ENCODE measurements around the gene SHISA4.
A peak's percentile ranks its signal among the peaks of the same experiment; 100 is the strongest.
"Not testable (repeated sequence)": the region's sequence is repeated elsewhere in the genome, so short reads cannot be mapped to it uniquely, and the experiment has no call there.

SHISA4 gene

GRCh38 chr1:201888282-201889089 is at the start of gene SHISA4:
TSS of gene SHISA4 (plus strand) at chr1:201888898. CDS start at chr1:201888995, 97 bp downstream.
- peak; percentile 26 for DNase-seq (ENCODE audit: low read depth)

GRCh38 chr1:201839089-201839488 is 49.6 kb upstream of the SHISA4 start:
- not testable (repeated sequence) for DNase-seq (ENCODE audit: low read depth)

- DNase-seq (ENCODE audit: low read depth) = no peak
Observed at GRCh38 chr1:201840055-201840454, 48.6 kb upstream of the SHISA4 start.

GRCh38 chr1:201840490-201840889 is 48.2 kb upstream of the SHISA4 start:
- DNase-seq (ENCODE audit: low read depth) = no peak

GRCh38 chr1:201841265-201841912 is 47.3 kb upstream of the SHISA4 start:
- no peak for DNase-seq (ENCODE audit: low read depth)

GRCh38 chr1:201842472-201843027 is 46.1 kb upstream of the SHISA4 start:
- DNase-seq (ENCODE audit: low read depth) = no peak

GRCh38 chr1:201845331-201846083 is 43.2 kb upstream of the SHISA4 start:
- DNase-seq (ENCODE audit: low read depth) = no peak

GRCh38 chr1:201847150-201847549 is 41.5 kb upstream of the SHISA4 start:
- no peak for DNase-seq (ENCODE audit: low read depth)

- DNase-seq (ENCODE audit: low read depth) = no peak
Observed at GRCh38 chr1:201848230-201848629, 40.5 kb upstream of the SHISA4 start.

GRCh38 chr1:201849372-201850052 is 39.2 kb upstream of the SHISA4 start:
- no peak for DNase-seq (ENCODE audit: low read depth)

- DNase-seq (ENCODE audit: low read depth) = peak; percentile 66
Observed at GRCh38 chr1:201850053-201850397, 38.7 kb upstream of the SHISA4 start.

- no peak for DNase-seq (ENCODE audit: low read depth)
Observed at GRCh38 chr1:201851949-201852348, 36.7 kb upstream of the SHISA4 start.

- DNase-seq (ENCODE audit: low read depth) = not testable (repeated sequence)
Observed at GRCh38 chr1:201856722-201857121, 32.0 kb upstream of the SHISA4 start.

GRCh38 chr1:201859424-201859823 is 29.3 kb upstream of the SHISA4 start:
- DNase-seq (ENCODE audit: low read depth) = no peak

GRCh38 chr1:201861448-201861847 is 27.2 kb upstream of the SHISA4 start:
- peak; percentile 71 for DNase-seq (ENCODE audit: low read depth)

- peak; percentile 59 for DNase-seq (ENCODE audit: low read depth)
Observed at GRCh38 chr1:201870397-201870796, 18.3 kb upstream of the SHISA4 start.

GRCh38 chr1:201874672-201875071 is 14.0 kb upstream of the SHISA4 start:
- peak; percentile 33 for DNase-seq (ENCODE audit: low read depth)

GRCh38 chr1:201876148-201876818 is 12.4 kb upstream of the SHISA4 start:
- no peak for DNase-seq (ENCODE audit: low read depth)

GRCh38 chr1:201877877-201878401 is 10.8 kb upstream of the SHISA4 start:
- peak; percentile 46 for DNase-seq (ENCODE audit: low read depth)

- DNase-seq (ENCODE audit: low read depth) = no peak
Observed at GRCh38 chr1:201880928-201881571, 7.6 kb upstream of the SHISA4 start.

- no peak for DNase-seq (ENCODE audit: low read depth)
Observed at GRCh38 chr1:201881617-201882016, 7.1 kb upstream of the SHISA4 start.

All from amniotic epithelial cell (primary cell).